Stomach smooth muscle (tissue), 2 donors: ENCODE data around the gene TGM3.

Experiments used
- H3K27ac ChIP-seq: one replicate; pipeline ENCODE4 v1.7.0; 2013; ENCODE audit warnings: mild to moderate bottlenecking, low read length, inconsistent platforms
- H3K27me3 ChIP-seq, 2 donors: one replicate each; pipeline ENCODE4 v1.7.0; 2013; ENCODE audit warnings: low read length in 2 of 2; ENCODE audit not compliant: insufficient read depth in 2 of 2, control insufficient read depth in 1 of 2
- H3K36me3 ChIP-seq, 2 donors: one replicate each; pipeline ENCODE4 v1.7.0; 2013; ENCODE audit warnings: low read length in 2 of 2; ENCODE audit not compliant: control insufficient read depth in 2 of 2, insufficient read depth in 2 of 2
- H3K4me1 ChIP-seq: one replicate; pipeline ENCODE4 v1.7.0; 2013; ENCODE audit warnings: low read length; ENCODE audit not compliant: control insufficient read depth, insufficient read depth
- H3K4me3 ChIP-seq, 2 donors: one replicate each; pipeline ENCODE4 v1.7.0; 2013; ENCODE audit warnings: low read length in 2 of 2
- H3K9ac ChIP-seq, 2 donors: one replicate each; pipeline ENCODE4 v1.7.0; 2013; ENCODE audit warnings: low read length in 2 of 2, mild to moderate bottlenecking in 1 of 2
- H3K9me3 ChIP-seq, 2 donors: one replicate each; pipeline ENCODE4 v1.7.0; 2013; ENCODE audit warnings: low read length in 2 of 2; ENCODE audit not compliant: control insufficient read depth in 2 of 2
- donor health status: healthy.
- donor health status: Pancreatic carcinoma.

The TGM3 gene

GRCh38 chr20:2336471-2336870 is 40.7 kb downstream of the TGM3 start:
- no peak overlapping the region for H3K4me3 ChIP-seq
- no peak overlapping the region for H3K27ac ChIP-seq
- no peaks in the 10 kb centered on the region for H3K36me3 ChIP-seq
- H3K9ac ChIP-seq, result no peak overlapping the region
- no peaks in the 10 kb centered on the region for H3K27me3 ChIP-seq
- H3K9me3 ChIP-seq, result no peaks in the 10 kb centered on the region
- H3K4me1 ChIP-seq, result no peaks in the 10 kb centered on the region

GRCh38 chr20:2337142-2337541 is 41.3 kb downstream of the TGM3 start:
- H3K36me3 ChIP-seq, result no peaks in the 10 kb centered on the region
- no peaks in the 10 kb centered on the region for H3K27me3 ChIP-seq
- no peak overlapping the region for H3K4me3 ChIP-seq
- no peaks in the 10 kb centered on the region for H3K4me1 ChIP-seq
- H3K27ac ChIP-seq, result no peak overlapping the region
- H3K9me3 ChIP-seq, result no peaks in the 10 kb centered on the region
- H3K9ac ChIP-seq, result no peak overlapping the region

GRCh38 chr20:2338411-2339066 is 42.7 kb downstream of the TGM3 start:
- Histone ChIP-seq H3K9me3 (no peaks in the 10 kb centered on the region), H3K4me1 (no peaks in the 10 kb centered on the region), H3K36me3 (no peaks in the 10 kb centered on the region), H3K27me3 (peaks cover 0 to 2% of the 10 kb centered on the region in 2 donors), H3K9ac (no peak overlapping the region), H3K4me3 (no peak overlapping the region), H3K27ac (no peak overlapping the region)

GRCh38 chr20:2340136-2340535 is 44.3 kb downstream of the TGM3 start:
- Histone ChIP-seq H3K4me3 (no peak overlapping the region), H3K9me3 (no peaks in the 10 kb centered on the region), H3K4me1 (no peaks in the 10 kb centered on the region), H3K36me3 (no peaks in the 10 kb centered on the region), H3K27ac (no peak overlapping the region), H3K27me3 (peaks cover 0 to 2% of the 10 kb centered on the region in 2 donors), H3K9ac (no peak overlapping the region)

- Histone ChIP-seq H3K4me1 (no peaks in the 10 kb centered on the region), H3K9me3 (no peaks in the 10 kb centered on the region), H3K4me3 (no peak overlapping the region), H3K27ac (no peak overlapping the region), H3K36me3 (no peaks in the 10 kb centered on the region), H3K9ac (no peak overlapping the region), H3K27me3 (peaks cover 0 to 2% of the 10 kb centered on the region in 2 donors)
Measured at GRCh38 chr20:2340823-2341222, 45.0 kb downstream of the TGM3 start.

- Histone ChIP-seq H3K9ac (no peak overlapping the region), H3K27ac (no peak overlapping the region), H3K36me3 (no peaks in the 10 kb centered on the region), H3K9me3 (no peaks in the 10 kb centered on the region), H3K4me3 (no peak overlapping the region), H3K4me1 (no peaks in the 10 kb centered on the region), H3K27me3 (peaks cover 0 to 2% of the 10 kb centered on the region in 2 donors)
Measured at GRCh38 chr20:2341336-2341735, 45.5 kb downstream of the TGM3 start.

GRCh38 chr20:2342243-2342642 is 46.4 kb downstream of the TGM3 start:
- no peaks in the 10 kb centered on the region for H3K9me3 ChIP-seq
- H3K4me1 ChIP-seq, result no peaks in the 10 kb centered on the region
- H3K27ac ChIP-seq, result no peak overlapping the region
- H3K27me3 ChIP-seq, result peaks cover 0 to 2% of the 10 kb centered on the region in 2 donors
- H3K4me3 ChIP-seq, result no peak overlapping the region
- H3K36me3 ChIP-seq, result no peaks in the 10 kb centered on the region
- H3K9ac ChIP-seq, result no peak overlapping the region

GRCh38 chr20:2346188-2346587 is 50.4 kb downstream of the TGM3 start:
- Histone ChIP-seq H3K9me3 (no peaks in the 10 kb centered on the region), H3K9ac (no peak overlapping the region), H3K27ac (no peak overlapping the region), H3K36me3 (no peaks in the 10 kb centered on the region), H3K27me3 (peaks cover 0 to 9% of the 10 kb centered on the region in 2 donors), H3K4me3 (no peak overlapping the region), H3K4me1 (no peaks in the 10 kb centered on the region)

- Histone ChIP-seq H3K9me3 (no peaks in the 10 kb centered on the region), H3K27ac (no peak overlapping the region), H3K27me3 (peaks cover 0 to 7% of the 10 kb centered on the region in 2 donors), H3K9ac (no peak overlapping the region), H3K4me3 (no peak overlapping the region), H3K4me1 (no peaks in the 10 kb centered on the region), H3K36me3 (no peaks in the 10 kb centered on the region)
Measured at GRCh38 chr20:2348336-2348735, 52.5 kb downstream of the TGM3 start.

GRCh38 chr20:2349801-2350200 is 54.0 kb downstream of the TGM3 start:
- Histone ChIP-seq H3K36me3 (no peaks in the 10 kb centered on the region), H3K4me1 (no peaks in the 10 kb centered on the region), H3K9me3 (no peaks in the 10 kb centered on the region), H3K27me3 (peaks cover 0 to 7% of the 10 kb centered on the region in 2 donors), H3K27ac (no peak overlapping the region), H3K9ac (no peak overlapping the region), H3K4me3 (no peak overlapping the region)

- Histone ChIP-seq H3K36me3 (no peaks in the 10 kb centered on the region), H3K4me3 (no peak overlapping the region), H3K9ac (no peak overlapping the region), H3K9me3 (no peaks in the 10 kb centered on the region), H3K27ac (no peak overlapping the region), H3K4me1 (no peaks in the 10 kb centered on the region), H3K27me3 (peaks cover 0 to 7% of the 10 kb centered on the region in 2 donors)
Measured at GRCh38 chr20:2350606-2351005, 54.8 kb downstream of the TGM3 start.
